Measurements from ENCODE around the gene ATOH8.
"Not testable (repeated sequence)": the region's sequence is repeated elsewhere in the genome, so short reads cannot be mapped to it uniquely, and the experiment has no call there.

The ATOH8 gene

GRCh38 chr2:85828725-85829124 lies 74.9 kb downstream of the ATOH8 start:
- no peak for DNase-seq (ENCODE audit: low read depth)

- DNase-seq (ENCODE audit: low read depth) = not testable (repeated sequence)
These were observed 75.6 kb downstream of the ATOH8 start for GRCh38 chr2:85829394-85829793.

- no peak for DNase-seq (ENCODE audit: low read depth)
These were observed 76.9 kb downstream of the ATOH8 start for GRCh38 chr2:85830645-85831044.

- no peak for DNase-seq (ENCODE audit: low read depth)
These were observed 77.9 kb downstream of the ATOH8 start for GRCh38 chr2:85831735-85832134.

- no peak for DNase-seq (ENCODE audit: low read depth)
These were observed 80.7 kb downstream of the ATOH8 start for GRCh38 chr2:85834466-85834865.

Measured in HS-27A (cell line).